NK-92 (cell line): Measurements from ENCODE around the gene UPF1.
"Not testable (repeated sequence)": the region's sequence is repeated elsewhere in the genome, so short reads cannot be mapped to it uniquely, and the experiment has no call there.

Experiments used
- DNase-seq: peaks from one replicate; lab custom pipeline; 2025; ENCODE audit not compliant: unreplicated experiment; lab: John Stamatoyannopoulos, UW

The UPF1 gene

GRCh38 chr19:18798384-18799352 lies 33.1 kb upstream of the UPF1 start:
- DNase-seq: no peak

- DNase-seq: no peak
These were observed 32.3 kb upstream of the UPF1 start for GRCh38 chr19:18799389-18799970.

- no peak for DNase-seq
These were observed 31.7 kb upstream of the UPF1 start for GRCh38 chr19:18800079-18800478.

- DNase-seq: no peak
These were observed 31.1 kb upstream of the UPF1 start for GRCh38 chr19:18800636-18801035.

GRCh38 chr19:18802354-18802753 lies 29.4 kb upstream of the UPF1 start:
- no peak for DNase-seq

- DNase-seq: no peak
These were observed 28.1 kb upstream of the UPF1 start for GRCh38 chr19:18803550-18804138.

GRCh38 chr19:18804139-18804601 lies 27.6 kb upstream of the UPF1 start:
- no peak for DNase-seq

GRCh38 chr19:18804643-18805042 lies 27.1 kb upstream of the UPF1 start:
- DNase-seq: no peak

- DNase-seq: no peak
These were observed 23.9 kb upstream of the UPF1 start for GRCh38 chr19:18807861-18808331.

GRCh38 chr19:18809149-18809868 lies 22.4 kb upstream of the UPF1 start:
- DNase-seq: no peak

- DNase-seq: not testable (repeated sequence)
These were observed 20.1 kb upstream of the UPF1 start for GRCh38 chr19:18811638-18812037.

GRCh38 chr19:18814063-18814462 lies 17.7 kb upstream of the UPF1 start:
- DNase-seq: no peak

- no peak for DNase-seq
These were observed 16.1 kb upstream of the UPF1 start for GRCh38 chr19:18815673-18816072.

GRCh38 chr19:18816645-18817044 lies 15.1 kb upstream of the UPF1 start:
- DNase-seq: not testable (repeated sequence)

- DNase-seq: no peak
These were observed 14.2 kb upstream of the UPF1 start for GRCh38 chr19:18817574-18817973.

GRCh38 chr19:18828786-18829185 lies 3.0 kb upstream of the UPF1 start:
- no peak for DNase-seq

- no peak for DNase-seq
These were observed 1.3 kb upstream of the UPF1 start for GRCh38 chr19:18830488-18830887.

- DNase-seq: no peak
These were observed 764 bp downstream of the UPF1 start for GRCh38 chr19:18832306-18833140.

- DNase-seq: no peak
These were observed 1.4 kb downstream of the UPF1 start for GRCh38 chr19:18833141-18833476.
